WTC11 (cell line): ENCODE data around the gene IFI27.
"Not testable (repeated sequence)": the region's sequence is repeated elsewhere in the genome, so short reads cannot be mapped to it uniquely, and the experiment has no call there.

Experiments used
- CREB1 ChIP-seq: sonication (generic); formaldehyde crosslinking; IDR thresholded peaks from 2 replicates; pipeline ENCODE4 v1.8.0; 2023; ENCODE audit warnings: mild to moderate bottlenecking, missing genetic modification reagents
- NFE2L1 ChIP-seq: sonication (generic); formaldehyde crosslinking; IDR thresholded peaks from 2 replicates; pipeline ENCODE4 v1.8.1; 2023; ENCODE audit warnings: missing genetic modification reagents
- SP1 ChIP-seq: sonication (generic); formaldehyde crosslinking; conservative IDR thresholded peaks from 2 replicates; pipeline ENCODE4 v1.8.1; 2022; ENCODE audit warnings: missing genetic modification reagents
- TEAD4 ChIP-seq: sonication (generic); formaldehyde crosslinking; IDR thresholded peaks from 2 replicates; pipeline ENCODE4 v1.8.0; 2022; ENCODE audit warnings: mild to moderate bottlenecking, missing genetic modification reagents
- TF ChIP-seq, protein P1 (sequence below): fragments of 200-600 bp; IDR thresholded peaks from 2 replicates; pipeline ENCODE4 v1.8.0; 2022; ENCODE audit warnings: antibody characterized with exemption
- TF ChIP-seq, protein P2 (sequence below): sonication (generic); formaldehyde crosslinking; IDR thresholded peaks from 2 replicates; pipeline ENCODE4 v1.8.0; 2022; ENCODE audit warnings: missing genetic modification reagents
- TF ChIP-seq, protein P3 (sequence below): sonication (generic); formaldehyde crosslinking; IDR thresholded peaks from 2 replicates; pipeline ENCODE4 v1.8.0; 2022; ENCODE audit warnings: mild to moderate bottlenecking, missing genetic modification reagents
- TF ChIP-seq, protein P4 (sequence below): sonication (generic); formaldehyde crosslinking; conservative IDR thresholded peaks from 2 replicates; pipeline ENCODE4 v1.8.1; 2023; ENCODE audit warnings: mild to moderate bottlenecking, low read depth, missing genetic modification reagents, moderate library complexity
- TF ChIP-seq, protein P5 (sequence below): sonication (generic); formaldehyde crosslinking; IDR thresholded peaks from 2 replicates; pipeline ENCODE4 v1.8.0; 2022; ENCODE audit warnings: mild to moderate bottlenecking, missing genetic modification reagents
- TF ChIP-seq, protein P6 (sequence below): sonication (generic); formaldehyde crosslinking; conservative IDR thresholded peaks from 2 replicates; pipeline ENCODE4 v1.8.1; 2022; ENCODE audit warnings: mild to moderate bottlenecking, missing genetic modification reagents

DNA sequence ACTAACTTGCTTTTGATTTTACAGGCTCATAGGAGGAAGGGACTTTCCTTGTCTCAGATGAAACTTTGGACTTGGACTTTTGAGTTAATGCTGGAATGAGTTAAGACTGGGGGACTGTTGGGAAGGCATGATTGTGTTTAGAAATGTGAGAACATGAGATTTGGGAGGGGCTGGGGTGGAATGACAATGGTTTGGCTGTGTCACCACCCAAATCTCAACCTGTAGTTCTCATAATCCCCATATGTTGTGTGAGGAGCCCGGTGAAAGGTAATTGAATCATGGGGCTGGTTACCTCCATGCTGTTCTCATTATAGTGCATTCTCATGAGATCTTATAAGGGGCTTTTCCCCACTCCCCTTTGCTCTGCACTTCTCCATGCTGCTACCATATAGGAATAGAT lies 45.6 kb downstream of the IFI27 start:
- TF ChIP-seq, protein P1, sequence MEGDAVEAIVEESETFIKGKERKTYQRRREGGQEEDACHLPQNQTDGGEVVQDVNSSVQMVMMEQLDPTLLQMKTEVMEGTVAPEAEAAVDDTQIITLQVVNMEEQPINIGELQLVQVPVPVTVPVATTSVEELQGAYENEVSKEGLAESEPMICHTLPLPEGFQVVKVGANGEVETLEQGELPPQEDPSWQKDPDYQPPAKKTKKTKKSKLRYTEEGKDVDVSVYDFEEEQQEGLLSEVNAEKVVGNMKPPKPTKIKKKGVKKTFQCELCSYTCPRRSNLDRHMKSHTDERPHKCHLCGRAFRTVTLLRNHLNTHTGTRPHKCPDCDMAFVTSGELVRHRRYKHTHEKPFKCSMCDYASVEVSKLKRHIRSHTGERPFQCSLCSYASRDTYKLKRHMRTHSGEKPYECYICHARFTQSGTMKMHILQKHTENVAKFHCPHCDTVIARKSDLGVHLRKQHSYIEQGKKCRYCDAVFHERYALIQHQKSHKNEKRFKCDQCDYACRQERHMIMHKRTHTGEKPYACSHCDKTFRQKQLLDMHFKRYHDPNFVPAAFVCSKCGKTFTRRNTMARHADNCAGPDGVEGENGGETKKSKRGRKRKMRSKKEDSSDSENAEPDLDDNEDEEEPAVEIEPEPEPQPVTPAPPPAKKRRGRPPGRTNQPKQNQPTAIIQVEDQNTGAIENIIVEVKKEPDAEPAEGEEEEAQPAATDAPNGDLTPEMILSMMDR = not testable (repeated sequence)
- TF ChIP-seq, protein P2, sequence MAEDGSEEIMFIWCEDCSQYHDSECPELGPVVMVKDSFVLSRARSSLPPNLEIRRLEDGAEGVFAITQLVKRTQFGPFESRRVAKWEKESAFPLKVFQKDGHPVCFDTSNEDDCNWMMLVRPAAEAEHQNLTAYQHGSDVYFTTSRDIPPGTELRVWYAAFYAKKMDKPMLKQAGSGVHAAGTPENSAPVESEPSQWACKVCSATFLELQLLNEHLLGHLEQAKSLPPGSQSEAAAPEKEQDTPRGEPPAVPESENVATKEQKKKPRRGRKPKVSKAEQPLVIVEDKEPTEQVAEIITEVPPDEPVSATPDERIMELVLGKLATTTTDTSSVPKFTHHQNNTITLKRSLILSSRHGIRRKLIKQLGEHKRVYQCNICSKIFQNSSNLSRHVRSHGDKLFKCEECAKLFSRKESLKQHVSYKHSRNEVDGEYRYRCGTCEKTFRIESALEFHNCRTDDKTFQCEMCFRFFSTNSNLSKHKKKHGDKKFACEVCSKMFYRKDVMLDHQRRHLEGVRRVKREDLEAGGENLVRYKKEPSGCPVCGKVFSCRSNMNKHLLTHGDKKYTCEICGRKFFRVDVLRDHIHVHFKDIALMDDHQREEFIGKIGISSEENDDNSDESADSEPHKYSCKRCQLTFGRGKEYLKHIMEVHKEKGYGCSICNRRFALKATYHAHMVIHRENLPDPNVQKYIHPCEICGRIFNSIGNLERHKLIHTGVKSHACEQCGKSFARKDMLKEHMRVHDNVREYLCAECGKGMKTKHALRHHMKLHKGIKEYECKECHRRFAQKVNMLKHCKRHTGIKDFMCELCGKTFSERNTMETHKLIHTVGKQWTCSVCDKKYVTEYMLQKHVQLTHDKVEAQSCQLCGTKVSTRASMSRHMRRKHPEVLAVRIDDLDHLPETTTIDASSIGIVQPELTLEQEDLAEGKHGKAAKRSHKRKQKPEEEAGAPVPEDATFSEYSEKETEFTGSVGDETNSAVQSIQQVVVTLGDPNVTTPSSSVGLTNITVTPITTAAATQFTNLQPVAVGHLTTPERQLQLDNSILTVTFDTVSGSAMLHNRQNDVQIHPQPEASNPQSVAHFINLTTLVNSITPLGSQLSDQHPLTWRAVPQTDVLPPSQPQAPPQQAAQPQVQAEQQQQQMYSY (CRISPR knock-in tag) = not testable (repeated sequence)
- TF ChIP-seq, protein P3, sequence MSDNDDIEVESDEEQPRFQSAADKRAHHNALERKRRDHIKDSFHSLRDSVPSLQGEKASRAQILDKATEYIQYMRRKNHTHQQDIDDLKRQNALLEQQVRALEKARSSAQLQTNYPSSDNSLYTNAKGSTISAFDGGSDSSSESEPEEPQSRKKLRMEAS (CRISPR knock-in tag) = not testable (repeated sequence)
- TF ChIP-seq, protein P4, sequence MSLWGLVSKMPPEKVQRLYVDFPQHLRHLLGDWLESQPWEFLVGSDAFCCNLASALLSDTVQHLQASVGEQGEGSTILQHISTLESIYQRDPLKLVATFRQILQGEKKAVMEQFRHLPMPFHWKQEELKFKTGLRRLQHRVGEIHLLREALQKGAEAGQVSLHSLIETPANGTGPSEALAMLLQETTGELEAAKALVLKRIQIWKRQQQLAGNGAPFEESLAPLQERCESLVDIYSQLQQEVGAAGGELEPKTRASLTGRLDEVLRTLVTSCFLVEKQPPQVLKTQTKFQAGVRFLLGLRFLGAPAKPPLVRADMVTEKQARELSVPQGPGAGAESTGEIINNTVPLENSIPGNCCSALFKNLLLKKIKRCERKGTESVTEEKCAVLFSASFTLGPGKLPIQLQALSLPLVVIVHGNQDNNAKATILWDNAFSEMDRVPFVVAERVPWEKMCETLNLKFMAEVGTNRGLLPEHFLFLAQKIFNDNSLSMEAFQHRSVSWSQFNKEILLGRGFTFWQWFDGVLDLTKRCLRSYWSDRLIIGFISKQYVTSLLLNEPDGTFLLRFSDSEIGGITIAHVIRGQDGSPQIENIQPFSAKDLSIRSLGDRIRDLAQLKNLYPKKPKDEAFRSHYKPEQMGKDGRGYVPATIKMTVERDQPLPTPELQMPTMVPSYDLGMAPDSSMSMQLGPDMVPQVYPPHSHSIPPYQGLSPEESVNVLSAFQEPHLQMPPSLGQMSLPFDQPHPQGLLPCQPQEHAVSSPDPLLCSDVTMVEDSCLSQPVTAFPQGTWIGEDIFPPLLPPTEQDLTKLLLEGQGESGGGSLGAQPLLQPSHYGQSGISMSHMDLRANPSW (CRISPR knock-in tag) = not testable (repeated sequence)
- TF ChIP-seq NFE2L1; TEAD4 (CRISPR knock-in tag); CREB1 (CRISPR knock-in tag); SP1 (CRISPR knock-in tag): not testable (repeated sequence)
- TF ChIP-seq, protein P5, sequence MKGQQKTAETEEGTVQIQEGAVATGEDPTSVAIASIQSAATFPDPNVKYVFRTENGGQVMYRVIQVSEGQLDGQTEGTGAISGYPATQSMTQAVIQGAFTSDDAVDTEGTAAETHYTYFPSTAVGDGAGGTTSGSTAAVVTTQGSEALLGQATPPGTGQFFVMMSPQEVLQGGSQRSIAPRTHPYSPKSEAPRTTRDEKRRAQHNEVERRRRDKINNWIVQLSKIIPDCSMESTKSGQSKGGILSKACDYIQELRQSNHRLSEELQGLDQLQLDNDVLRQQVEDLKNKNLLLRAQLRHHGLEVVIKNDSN (CRISPR knock-in tag) = not testable (repeated sequence)
- TF ChIP-seq, protein P6, sequence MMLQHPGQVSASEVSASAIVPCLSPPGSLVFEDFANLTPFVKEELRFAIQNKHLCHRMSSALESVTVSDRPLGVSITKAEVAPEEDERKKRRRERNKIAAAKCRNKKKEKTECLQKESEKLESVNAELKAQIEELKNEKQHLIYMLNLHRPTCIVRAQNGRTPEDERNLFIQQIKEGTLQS (CRISPR knock-in tag) = not testable (repeated sequence)
